Endothelial cell of umbilical vein (primary cell): Measurements from ENCODE around the gene ERO1A. TPM values are rescaled to one million over a fixed set of nuclear protein-coding genes. Genes with fewer than 3 reads are reported as not detected.
A peak's percentile ranks its signal among the peaks of the same experiment; 100 is the strongest.

ENCODE experiments used
- BruUV-seq: library from RNA; stranded (reverse); fragments of 400-500 nt; replicated peaks from 2 replicates; lab custom pipeline; 2021; lab: Mats Ljungman, UMichigan
- CTCF ChIA-PET: fragments of 300-600, 350-600 bp; sonication (Branson Sonifier 250); formaldehyde crosslinking; loops from one replicate; lab custom pipeline; 2021; ENCODE audit warnings: antibody characterized with exemption, inconsistent platforms; lab: Charles Lee
- POLR2A ChIA-PET: fragments of 300-600, 350-600 bp; sonication (Branson Sonifier 250); formaldehyde crosslinking; loops from one replicate; lab custom pipeline; 2021; ENCODE audit warnings: antibody characterized with exemption, inconsistent platforms; lab: Charles Lee
- DNase-seq: peaks from one replicate; pipeline ENCODE4 v3.0.0-alpha.2; 2011; ENCODE audit warnings: low read depth, low spot score
- FAIRE-seq: peaks from 2 replicates; lab custom pipeline; 2011; peaks lifted over from hg19 to GRCh38; lab: Jason Lieb, UNC
- H2AFZ ChIP-seq: 2 replicates; pipeline ENCODE4 v1.6.0; 2012; ENCODE audit warnings: low read depth, low read length, control low read depth, inconsistent platforms
- H3K27ac ChIP-seq: 2 replicates; pipeline ENCODE4 v1.5.1; 2011; ENCODE audit warnings: low read depth, mild to moderate bottlenecking, control low read depth, low read length, moderate library complexity; ENCODE audit not compliant: insufficient read depth
- H3K27me3 ChIP-seq, 2 experiments: 2 replicates each; pipeline versions ENCODE4 v1.6.0 to v1.6.1; 2011; ENCODE audit warnings: low read length in 2 of 2, mixed read lengths in 1 of 2; ENCODE audit not compliant: control insufficient read depth in 2 of 2, insufficient read depth in 2 of 2
- H3K36me3 ChIP-seq, 2 experiments: 2 replicates in 1 of 2; 3 replicates in 1 of 2; pipeline ENCODE4 v1.5.1; 2011; ENCODE audit warnings: low read length in 2 of 2, mild to moderate bottlenecking in 1 of 2, moderate library complexity in 1 of 2; ENCODE audit not compliant: control insufficient read depth in 2 of 2, insufficient read depth in 2 of 2; ENCODE audit errors: extremely low read depth in 1 of 2
- H3K4me1 ChIP-seq: 3 replicates; pipeline ENCODE4 v1.5.1; 2011; ENCODE audit warnings: mild to moderate bottlenecking, low read length; ENCODE audit not compliant: control insufficient read depth, insufficient read depth; ENCODE audit errors: extremely low read depth
- H3K4me2 ChIP-seq: 2 replicates; pipeline ENCODE4 v1.6.1; 2011; ENCODE audit warnings: low read length, control low read depth, mixed read lengths; ENCODE audit not compliant: insufficient read depth
- H3K4me3 ChIP-seq, 3 experiments: fragments of 200-600 bp in 1 of 3; sonication (generic), shearing (Covaris generic) in 1 of 3; replicated peaks in 1 of 3; 2 replicates each; pipeline ENCODE4 v1.5.1; 2011 to 2016; ENCODE audit warnings: control low read depth in 3 of 3, low read length in 3 of 3, mild to moderate bottlenecking in 2 of 3, inconsistent platforms in 1 of 3, low read depth in 1 of 3, moderate library complexity in 1 of 3; ENCODE audit not compliant: insufficient read depth in 1 of 3
- H3K79me2 ChIP-seq: 2 replicates; pipeline ENCODE4 v1.6.0; 2012; ENCODE audit warnings: low read length, inconsistent platforms; ENCODE audit not compliant: control insufficient read depth, insufficient read depth
- H3K9ac ChIP-seq: replicated peaks from 2 replicates; pipeline ENCODE3; 2011; ENCODE audit warnings: low read length, control low read depth; ENCODE audit not compliant: insufficient read depth; ENCODE audit errors: extremely low read depth
- H3K9me1 ChIP-seq: replicated peaks from 3 replicates; pipeline ENCODE4 v1.6.0; 2011; ENCODE audit warnings: mild to moderate bottlenecking, low read length; ENCODE audit not compliant: control insufficient read depth, insufficient read depth; ENCODE audit errors: extremely low read depth
- H3K9me3 ChIP-seq: replicated peaks from 2 replicates; pipeline ENCODE4 v1.5.1; 2012; ENCODE audit warnings: low read length, inconsistent platforms; ENCODE audit not compliant: control insufficient read depth, insufficient read depth
- H4K20me1 ChIP-seq: replicated peaks from 2 replicates; pipeline ENCODE3; 2011; ENCODE audit warnings: mild to moderate bottlenecking, low read length; ENCODE audit not compliant: control insufficient read depth, insufficient read depth; ENCODE audit errors: extremely low read depth
- CTCF ChIP-seq, 2 donors: IDR thresholded peaks; 1 replicate in 1 of 2; 2 replicates in 1 of 2; pipeline ENCODE4 v1.5.1; 2011; ENCODE audit warnings: low read length in 2 of 2, mild to moderate bottlenecking in 2 of 2, moderate library complexity in 2 of 2, control low read depth in 1 of 2, inconsistent platforms in 1 of 2, low read depth in 1 of 2; ENCODE audit not compliant: insufficient read depth in 1 of 2; ENCODE audit errors: extremely low read depth in 1 of 2
- EZH2 ChIP-seq: IDR thresholded peaks from 2 replicates; pipeline ENCODE4 v1.6.1; 2012; ENCODE audit warnings: borderline replicate concordance, low read depth, mild to moderate bottlenecking, moderate library complexity, low read length, inconsistent platforms; ENCODE audit not compliant: severe bottlenecking
- FOS ChIP-seq: IDR thresholded peaks from 2 replicates; pipeline ENCODE4 v1.6.1; 2011; ENCODE audit warnings: mild to moderate bottlenecking, low read length, moderate library complexity, borderline replicate concordance; ENCODE audit not compliant: insufficient read depth
- GATA2 ChIP-seq: IDR thresholded peaks from 2 replicates; pipeline ENCODE4 v1.7.0; 2011; ENCODE audit warnings: low read depth, mild to moderate bottlenecking, moderate library complexity, mixed read lengths, low read length; ENCODE audit not compliant: insufficient read length, insufficient read depth
- JUN ChIP-seq: IDR thresholded peaks from 2 replicates; pipeline ENCODE4 v1.6.1; 2011; ENCODE audit warnings: borderline replicate concordance, low read depth; ENCODE audit not compliant: insufficient read length, insufficient read depth
- MAX ChIP-seq: IDR thresholded peaks from 2 replicates; pipeline ENCODE4 v1.6.1; 2011; ENCODE audit not compliant: insufficient read depth, insufficient read length
- MYC ChIP-seq: IDR thresholded peaks from one replicate; pipeline ENCODE4 v1.6.1; 2011; ENCODE audit warnings: mild to moderate bottlenecking, low read depth, low read length
- POLR2A ChIP-seq: IDR thresholded peaks from 2 replicates; pipeline ENCODE4 v1.6.1; 2012; ENCODE audit warnings: low read depth, mild to moderate bottlenecking, control low read depth, low read length
- POLR2AphosphoS5 ChIP-seq: IDR thresholded peaks from 2 replicates; pipeline ENCODE4 v1.6.1; 2012; ENCODE audit warnings: low read depth, mild to moderate bottlenecking, control low read depth, low read length, moderate library complexity; ENCODE audit not compliant: insufficient read depth
- dilution Hi-C: fragments of 300-500 bp; cut with MboI; formaldehyde crosslinking; loops from one replicate; pipeline ENCODE4 v1.15.0; 2019; ENCODE audit warnings: low sequenced_read_pairs; ENCODE audit not compliant: extremely low pct_ligation_motif_present
- intact Hi-C: fragments of 100-400 bp; cut with micrococcal nuclease; formaldehyde crosslinking; loops from one replicate; pipeline ENCODE4 v1.10.0; 2022
- polyA plus RNA-seq, 4 experiments: library from polyadenylated mRNA; depleted of rRNA in 3 of 4; stranded (reverse) in 3 of 4; unstranded in 1 of 4; fragments of >200 nt; gene quantifications; 2 replicates each; pipeline versions ENCODE4 v1.2.1 to v1.2.3, GENCODE V29; 2011 to 2012; ENCODE audit warnings: missing spikeins in 1 of 4
- total RNA-seq: library from RNA; stranded (reverse); gene quantifications from 2 replicates; pipeline ENCODE4 v1.2.3, GENCODE V29; 2021

The ERO1A gene
- total and polyA plus RNA-seq, 2 donors (not counting 3 experiments of a cell fraction or from before 2014, with no cell fraction given), result 20.7 to 71.4 TPM

DNA sequence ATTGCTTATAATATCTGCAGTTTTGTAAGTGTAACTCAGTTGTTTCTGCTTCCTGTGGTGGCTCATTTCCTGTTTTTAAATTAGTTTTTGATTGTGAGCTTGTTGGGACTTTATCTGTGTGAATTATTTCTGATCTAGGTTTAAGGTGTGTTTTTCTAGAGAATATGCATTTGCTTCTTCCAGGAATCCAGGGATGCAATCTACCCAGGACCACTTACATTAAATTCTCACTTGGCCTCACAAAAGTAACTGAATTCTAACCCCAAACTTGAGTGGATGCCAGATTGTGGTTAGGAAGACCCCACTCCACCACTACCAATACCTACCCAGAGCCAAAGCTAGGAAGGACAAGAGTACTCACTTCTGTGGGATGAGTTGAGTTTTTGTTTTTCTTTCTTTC is 46.5 kb upstream of the ERO1A start:
- H3K9ac ChIP-seq, result peak overlapping the region; percentile 8
- BruUV-seq, result TSS peak; percentile 8
- TF ChIP-seq GATA2, result peak; percentile 11
- no peak for TF ChIP-seq CTCF (IDR thresholded peaks at IDR 0.05; ENCODE audit: extremely low read depth in 1 of 2, insufficient read depth in 1 of 2, low read depth in 1 of 2, low read length in 2 of 2)
- peak overlapping the region; percentile 82 for H3K27ac ChIP-seq
- no peaks in the 10 kb centered on the region for H3K27me3 ChIP-seq
- peaks cover 25% of the 10 kb centered on the region for H3K4me1 ChIP-seq
- H2AFZ ChIP-seq, result peak overlapping the region; percentile 2
- H3K9me1 ChIP-seq, result peaks cover 2% of the 10 kb centered on the region
- intact Hi-C loops, result loop anchor here (2.0 kb wide), 1 partner anchor 49 kb away; the partner anchor contains the start of gene GNPNAT1
- H3K9me3 ChIP-seq, result no peaks in the 10 kb centered on the region
- no peaks in the 10 kb centered on the region for H4K20me1 ChIP-seq
- CTCF ChIA-PET, result interaction anchor here (0.7 to 0.8 kb wide), 2 partner anchors 13 to 219 kb away, joined by 3 to 4 read pairs; no protein-coding TSS in a partner anchor
- dilution Hi-C loops, result no loop called here
- peak overlapping the region in 1 of 3 experiments; percentile 11 for H3K4me3 ChIP-seq
- H3K36me3 ChIP-seq, result peaks cover 0 to 5% of the 10 kb centered on the region in 2 experiments
- DNase-seq (peak; percentile 33), FAIRE-seq (peak; percentile 67)
- peak overlapping the region; percentile 86 for H3K4me2 ChIP-seq
- POLR2A ChIA-PET, result interaction anchor here (0.6 kb wide), 1 partner anchor 25 kb away, joined by 3 read pairs; no protein-coding TSS in a partner anchor
- H3K79me2 ChIP-seq, result peaks cover 36% of the 10 kb centered on the region

DNA sequence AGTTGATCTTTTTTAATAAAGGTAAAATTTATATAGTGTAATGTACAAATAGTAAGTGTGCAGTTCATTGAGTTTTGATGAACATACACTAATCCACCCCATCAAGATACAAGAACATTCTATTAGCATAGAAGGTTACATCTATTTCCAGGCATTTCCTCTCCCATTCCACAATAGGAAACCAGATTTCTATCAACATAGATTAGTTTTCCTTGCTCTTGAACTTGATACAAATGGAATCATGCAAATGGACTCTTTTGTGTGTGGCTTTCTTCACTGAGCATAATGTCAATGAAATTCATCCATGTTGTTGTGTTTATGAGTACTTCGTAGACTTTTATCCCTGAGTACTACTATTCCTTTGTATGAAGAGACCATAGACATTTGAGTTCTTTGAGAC is 45.4 kb upstream of the ERO1A start:
- DNase-seq (peak; percentile 73), FAIRE-seq (peak; percentile 88)
- Histone ChIP-seq H3K27me3 (no peaks in the 10 kb centered on the region), H3K9me1 (peaks cover 2% of the 10 kb centered on the region), H3K9ac (peak overlapping the region; percentile 4), H2AFZ (no peak overlapping the region), H3K4me3 (no peak overlapping the region), H3K36me3 (peaks cover 0 to 5% of the 10 kb centered on the region in 2 experiments), H3K4me1 (peaks cover 28% of the 10 kb centered on the region), H3K27ac (peak overlapping the region; percentile 33), H4K20me1 (no peaks in the 10 kb centered on the region), H3K4me2 (peak overlapping the region; percentile 65), H3K9me3 (no peaks in the 10 kb centered on the region), H3K79me2 (peaks cover 40% of the 10 kb centered on the region)
- dilution Hi-C loops (no loop called here), intact Hi-C loops (loop anchor here (2.0 kb wide), 1 partner anchor 50 kb away; the partner anchor contains the start of gene GNPNAT1)
- POLR2A ChIA-PET, result no interaction called here
- BruUV-seq, result no TSS peak
- CTCF ChIA-PET, result no interaction called here
- no peak for TF ChIP-seq CTCF (IDR thresholded peaks at IDR 0.05; ENCODE audit: extremely low read depth in 1 of 2, insufficient read depth in 1 of 2, low read depth in 1 of 2, low read length in 2 of 2)
- no peak for TF ChIP-seq EZH2
- TF ChIP-seq POLR2AphosphoS5, result no peak
- peak; percentile 54 for TF ChIP-seq GATA2
- TF ChIP-seq MYC, result no peak
- no peak for TF ChIP-seq FOS
- TF ChIP-seq JUN, result peak; percentile 35
- TF ChIP-seq POLR2A, result no peak
- no peak for TF ChIP-seq MAX
